Measurements from ENCODE around the gene PTGS1. TPM values are rescaled to one million over a fixed set of nuclear protein-coding genes. Genes with fewer than 3 reads are reported as not detected.

PTGS1 gene
- total RNA-seq, 4 donors from 2014 or later = 16.0 to 36.8 (median 20.1) TPM

GRCh38 chr9:122367065-122367464, 3.8 kb upstream of the PTGS1 start:
- no peak for TF ChIP-seq CTCF (IDR thresholded peaks at IDR 0.05)
- DNase-seq (ENCODE audit: low spot score) (no peak), ATAC-seq (ENCODE audit: low FRiP score) (no peak)

- no peak for TF ChIP-seq CTCF (IDR thresholded peaks at IDR 0.05)
- no peak for DNase-seq (ENCODE audit: low spot score)
- ATAC-seq (ENCODE audit: low FRiP score) = no peak
Measured at GRCh38 chr9:122367774-122368460, 2.9 kb upstream of the PTGS1 start.

- DNase-seq (ENCODE audit: low spot score) (no peak), ATAC-seq (ENCODE audit: low FRiP score) (no peak)
- TF ChIP-seq CTCF (IDR thresholded peaks at IDR 0.05) = no peak
Measured at GRCh38 chr9:122368642-122369041, 2.2 kb upstream of the PTGS1 start.

- ATAC-seq (ENCODE audit: low FRiP score) (no peak), DNase-seq (ENCODE audit: low spot score) (no peak)
- TF ChIP-seq CTCF (IDR thresholded peaks at IDR 0.05) = no peak
Measured at GRCh38 chr9:122370303-122370702, 521 bp upstream of the PTGS1 start.

- TF ChIP-seq CTCF (IDR thresholded peaks at IDR 0.05) = no peak
- ATAC-seq (ENCODE audit: low FRiP score) (no peak), DNase-seq (ENCODE audit: low spot score) (no peak)
Measured at GRCh38 chr9:122371846-122372245, 1.0 kb downstream of the PTGS1 start.

GRCh38 chr9:122372856-122373845, 2.3 kb downstream of the PTGS1 start:
- no peak for ATAC-seq (ENCODE audit: low FRiP score)
- DNase-seq (ENCODE audit: low spot score) = no peak
- TF ChIP-seq CTCF (IDR thresholded peaks at IDR 0.05) = no peak
